GM19240 (cell line): ENCODE results near the gene CABYR.
A peak's percentile ranks its signal among the peaks of the same experiment; 100 is the strongest.

Source experiments
- DNase-seq: peaks from one replicate; pipeline ENCODE4 v3.0.0; 2011; ENCODE audit warnings: low spot score; ENCODE audit not compliant: insufficient read length

CABYR gene, protein sequence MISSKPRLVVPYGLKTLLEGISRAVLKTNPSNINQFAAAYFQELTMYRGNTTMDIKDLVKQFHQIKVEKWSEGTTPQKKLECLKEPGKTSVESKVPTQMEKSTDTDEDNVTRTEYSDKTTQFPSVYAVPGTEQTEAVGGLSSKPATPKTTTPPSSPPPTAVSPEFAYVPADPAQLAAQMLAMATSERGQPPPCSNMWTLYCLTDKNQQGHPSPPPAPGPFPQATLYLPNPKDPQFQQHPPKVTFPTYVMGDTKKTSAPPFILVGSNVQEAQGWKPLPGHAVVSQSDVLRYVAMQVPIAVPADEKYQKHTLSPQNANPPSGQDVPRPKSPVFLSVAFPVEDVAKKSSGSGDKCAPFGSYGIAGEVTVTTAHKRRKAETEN

DNA sequence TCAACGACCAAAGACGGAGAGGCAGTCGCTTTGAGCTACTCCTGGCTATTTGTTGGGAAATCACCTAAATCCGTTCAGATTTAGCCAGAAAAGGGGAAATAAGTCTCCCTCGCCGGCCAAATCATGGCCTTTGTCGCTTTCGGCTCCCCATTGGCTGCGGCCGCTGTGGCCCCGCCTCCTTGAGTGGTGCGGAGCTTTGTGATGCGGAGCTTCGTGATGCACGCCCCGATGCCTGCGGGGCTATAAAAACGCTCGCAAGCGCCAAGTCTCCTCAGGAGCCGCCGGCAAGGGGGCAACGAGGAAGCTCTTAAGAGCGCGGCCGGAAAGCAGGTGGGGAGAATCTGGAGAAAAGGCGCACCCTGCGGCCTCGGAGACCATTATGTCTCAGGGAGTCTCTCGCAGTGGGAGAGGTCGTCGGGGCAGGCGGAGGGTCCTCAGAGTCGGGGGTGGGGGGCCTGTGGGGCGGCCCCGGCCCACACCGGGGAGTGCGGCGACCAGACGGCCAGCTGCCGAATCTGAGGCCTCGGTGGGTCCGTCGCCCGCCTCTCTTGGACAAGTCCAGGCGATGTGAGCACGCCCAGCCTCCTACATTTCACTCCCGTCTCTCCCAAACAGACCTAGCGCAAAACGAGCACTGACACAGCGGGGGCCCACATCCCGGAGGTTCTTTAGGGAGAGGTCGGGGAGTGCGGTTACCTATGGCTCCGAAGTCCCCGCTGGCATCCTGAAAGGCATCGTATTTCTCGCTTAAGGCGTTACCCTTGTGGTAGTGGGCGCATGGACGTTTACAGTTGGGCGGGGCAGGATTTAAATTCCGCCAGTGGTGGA is at the start of gene CABYR:
Gene CABYR, plus strand, starts transcription at position 274 of the 828 bp plus-strand sequence. CDS start 4,053 bp downstream, outside the sequence.
- DNase-seq, result peak; percentile 28

- no peak for DNase-seq
Observed at GRCh38 chr18:24089076-24089475, 49.8 kb upstream of the CABYR start.

- DNase-seq, result no peak
Observed at GRCh38 chr18:24089515-24090337, 49.1 kb upstream of the CABYR start.

- DNase-seq, result no peak
Observed at GRCh38 chr18:24090876-24091275, 48.0 kb upstream of the CABYR start.

DNA sequence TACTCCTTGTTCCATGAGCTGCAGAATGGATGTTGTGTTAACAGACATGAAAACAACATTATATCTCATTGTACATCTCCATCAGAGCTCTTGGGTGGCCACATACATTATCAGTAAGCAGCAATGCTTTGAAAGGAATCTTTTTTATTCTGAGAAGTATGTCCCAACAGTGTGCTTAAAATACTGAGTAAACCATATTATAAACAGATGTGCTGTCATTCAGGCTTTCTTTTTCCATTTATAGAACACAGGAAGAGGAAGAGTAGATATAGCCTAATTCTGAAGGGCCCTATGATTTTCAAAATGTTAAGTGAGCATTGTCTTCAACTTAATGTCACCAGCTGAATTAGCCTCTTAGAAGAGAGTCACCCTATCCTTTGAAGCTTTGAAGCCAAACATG is 44.3 kb upstream of the CABYR start:
- DNase-seq, result no peak

DNA sequence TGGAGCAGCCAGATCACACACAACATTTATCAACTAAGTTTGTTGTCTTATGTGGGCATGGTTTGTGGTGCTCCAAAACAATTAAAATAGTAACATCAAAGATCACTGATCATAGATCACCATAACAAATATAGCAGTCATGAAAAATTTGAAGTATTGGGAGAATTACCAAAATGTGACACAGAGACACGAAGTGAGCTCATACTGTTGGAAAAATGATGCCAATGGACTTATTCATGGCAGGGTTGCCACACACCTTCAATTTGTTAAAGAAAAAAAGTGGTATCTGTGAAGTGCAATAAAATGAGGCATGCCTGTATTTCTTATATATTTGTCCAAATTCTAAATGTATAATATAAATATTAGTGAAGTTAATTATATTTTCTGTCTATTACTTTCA is 42.9 kb upstream of the CABYR start:
- DNase-seq, result no peak

DNA sequence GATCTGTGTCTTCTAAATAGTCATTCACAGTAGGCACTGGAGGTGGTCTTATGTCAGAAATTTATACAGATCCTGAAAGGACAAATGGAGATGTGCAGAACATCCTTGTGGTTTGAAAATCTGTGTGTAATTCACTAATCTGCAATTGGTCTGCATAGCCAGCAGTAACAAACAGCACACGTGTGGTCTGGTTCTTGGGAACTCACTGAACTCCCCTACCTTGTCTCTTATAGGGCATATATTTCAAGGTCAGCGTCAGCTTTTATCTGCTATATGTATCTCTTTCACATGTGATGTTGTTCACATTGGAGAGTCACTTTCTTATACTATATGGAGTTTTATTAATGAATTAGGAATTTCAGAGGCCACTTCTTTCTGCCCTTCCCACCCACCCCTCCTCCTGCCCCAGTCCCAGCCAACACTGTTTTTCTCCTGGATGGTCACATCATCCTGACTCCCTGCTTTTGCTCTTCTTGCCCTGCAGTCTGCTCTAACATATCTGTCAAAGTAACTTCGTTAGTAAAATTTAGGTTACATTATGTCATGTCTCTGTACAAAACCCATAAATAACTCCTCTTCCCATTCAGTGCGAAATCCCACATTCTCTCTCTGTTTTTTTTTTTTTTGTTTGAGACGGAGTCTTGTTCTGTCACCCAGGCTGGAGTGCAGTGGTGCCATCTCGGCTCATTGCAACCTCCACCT is 35.4 kb upstream of the CABYR start:
- DNase-seq, result no peak

DNA sequence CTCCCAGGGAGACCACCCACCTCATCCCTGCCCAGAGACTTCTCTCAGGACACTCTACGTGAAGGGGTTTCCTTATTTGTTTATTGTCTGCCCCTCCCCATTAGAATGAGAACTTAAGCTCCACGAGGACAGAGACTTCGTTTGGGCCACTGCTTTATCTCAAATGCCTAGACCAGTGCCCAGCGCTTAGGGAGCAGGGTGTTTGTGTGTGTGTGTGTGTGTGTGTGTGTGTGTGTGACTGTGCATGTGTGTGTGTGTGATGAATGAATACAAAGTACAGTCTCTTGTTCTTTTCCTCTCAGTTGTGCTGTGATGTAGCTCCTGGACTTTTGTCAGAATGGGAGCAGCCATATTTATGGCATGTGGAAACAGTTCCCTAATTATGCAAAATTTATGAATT is 34.4 kb upstream of the CABYR start:
- DNase-seq, result no peak

- DNase-seq, result no peak
Observed at GRCh38 chr18:24108641-24109040, 30.2 kb upstream of the CABYR start.

DNA sequence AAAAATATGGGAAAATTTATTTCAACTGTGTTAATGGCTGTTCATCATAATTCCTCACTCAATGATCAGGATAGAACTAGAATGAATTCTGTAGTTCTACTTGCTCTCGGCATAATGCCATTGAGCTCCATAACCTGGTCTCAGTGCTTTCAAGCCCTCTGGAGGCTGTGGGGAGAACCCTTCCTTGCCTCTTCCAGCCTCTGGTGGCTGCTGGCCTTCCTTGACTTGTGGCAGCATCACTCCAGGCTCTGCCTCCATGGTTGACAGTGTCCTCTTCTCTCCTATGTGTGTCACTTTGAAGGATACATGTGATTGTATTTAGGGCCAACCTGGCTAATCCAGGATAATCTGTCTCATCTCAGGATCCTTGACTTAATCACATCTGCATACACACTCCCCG is 26.9 kb upstream of the CABYR start:
- no peak for DNase-seq

DNA sequence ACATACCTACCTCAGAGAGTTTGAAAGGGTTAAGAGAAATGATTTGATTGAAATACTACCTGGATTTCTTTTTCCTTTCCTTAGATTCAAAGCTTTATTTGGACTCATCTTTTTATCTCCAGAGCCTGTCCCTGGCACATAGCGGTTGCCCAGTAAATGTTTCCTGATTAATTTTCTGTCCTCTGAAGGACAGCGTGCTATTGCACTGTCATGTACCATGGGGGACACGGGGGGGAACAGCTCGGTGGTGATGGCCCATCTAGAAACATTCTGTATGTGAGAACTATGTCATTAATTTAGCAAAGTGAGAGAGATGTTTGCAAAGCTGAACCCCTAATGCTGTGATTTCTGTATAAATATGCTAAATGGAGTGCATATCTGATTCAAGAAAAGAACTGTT is 26.4 kb upstream of the CABYR start:
- DNase-seq, result no peak

GRCh38 chr18:24112874-24113615 is 25.8 kb upstream of the CABYR start:
- DNase-seq, result no peak

GRCh38 chr18:24114924-24115549 is 23.8 kb upstream of the CABYR start:
- no peak for DNase-seq

DNA sequence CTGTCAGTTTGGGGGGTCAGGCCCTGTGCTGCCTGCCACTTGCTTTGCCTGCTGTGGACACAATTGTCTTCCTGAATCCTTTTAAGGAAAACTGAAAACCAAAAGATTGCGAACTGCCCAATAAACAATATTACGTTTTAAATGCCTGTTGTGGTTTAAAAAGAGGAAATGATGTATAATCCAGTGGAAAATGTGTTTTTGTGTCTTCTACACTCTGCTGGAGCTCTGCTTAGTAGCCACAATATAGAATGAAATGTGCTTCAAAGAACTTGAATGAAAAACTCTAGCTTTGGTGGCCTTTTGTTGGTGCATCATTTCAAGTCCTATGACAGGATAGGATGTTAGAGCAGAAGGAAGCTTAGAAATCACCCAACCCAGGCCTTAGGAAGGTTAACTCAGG is 23.2 kb upstream of the CABYR start:
- no peak for DNase-seq

- peak; percentile 9 for DNase-seq
Observed at GRCh38 chr18:24118750-24119577, 19.9 kb upstream of the CABYR start.

DNA sequence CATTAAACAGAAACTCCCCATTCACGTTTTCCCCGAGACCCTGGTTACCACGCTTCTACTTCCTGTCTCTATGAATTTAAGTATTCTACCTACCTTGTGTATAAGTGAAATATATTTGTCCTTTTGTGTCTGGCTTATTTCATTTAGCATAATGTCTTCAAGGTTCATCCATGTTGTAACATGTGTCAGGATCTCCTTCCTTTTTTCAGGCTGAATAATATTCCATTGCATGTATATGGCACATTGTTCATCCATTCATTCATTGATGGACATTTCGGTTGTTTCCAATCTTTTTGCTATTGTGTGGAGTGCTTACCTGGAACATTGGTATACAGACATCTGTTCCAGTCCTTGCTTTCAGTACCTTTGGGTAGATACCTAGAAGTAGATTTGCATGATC is 18.2 kb upstream of the CABYR start:
- no peak for DNase-seq

DNA sequence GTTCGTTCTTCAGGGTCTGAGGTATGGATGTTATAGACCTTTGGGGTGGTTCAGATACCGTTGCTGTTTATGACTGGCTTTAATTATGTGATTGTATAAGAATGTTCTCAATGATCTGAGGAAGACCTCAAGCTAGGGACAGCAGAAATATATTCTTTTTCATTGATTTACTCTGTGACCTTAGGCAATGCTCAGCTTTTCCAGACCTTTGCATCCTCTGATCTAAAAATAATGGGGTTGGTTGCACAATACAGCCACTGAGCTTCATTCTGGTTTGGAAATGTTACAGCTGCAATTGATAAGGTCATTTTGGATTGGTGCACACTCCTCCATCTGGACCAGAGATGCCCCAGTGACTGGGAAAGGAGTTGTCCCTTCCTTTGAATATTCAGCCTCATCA is 17.2 kb upstream of the CABYR start:
- DNase-seq, result no peak

DNA sequence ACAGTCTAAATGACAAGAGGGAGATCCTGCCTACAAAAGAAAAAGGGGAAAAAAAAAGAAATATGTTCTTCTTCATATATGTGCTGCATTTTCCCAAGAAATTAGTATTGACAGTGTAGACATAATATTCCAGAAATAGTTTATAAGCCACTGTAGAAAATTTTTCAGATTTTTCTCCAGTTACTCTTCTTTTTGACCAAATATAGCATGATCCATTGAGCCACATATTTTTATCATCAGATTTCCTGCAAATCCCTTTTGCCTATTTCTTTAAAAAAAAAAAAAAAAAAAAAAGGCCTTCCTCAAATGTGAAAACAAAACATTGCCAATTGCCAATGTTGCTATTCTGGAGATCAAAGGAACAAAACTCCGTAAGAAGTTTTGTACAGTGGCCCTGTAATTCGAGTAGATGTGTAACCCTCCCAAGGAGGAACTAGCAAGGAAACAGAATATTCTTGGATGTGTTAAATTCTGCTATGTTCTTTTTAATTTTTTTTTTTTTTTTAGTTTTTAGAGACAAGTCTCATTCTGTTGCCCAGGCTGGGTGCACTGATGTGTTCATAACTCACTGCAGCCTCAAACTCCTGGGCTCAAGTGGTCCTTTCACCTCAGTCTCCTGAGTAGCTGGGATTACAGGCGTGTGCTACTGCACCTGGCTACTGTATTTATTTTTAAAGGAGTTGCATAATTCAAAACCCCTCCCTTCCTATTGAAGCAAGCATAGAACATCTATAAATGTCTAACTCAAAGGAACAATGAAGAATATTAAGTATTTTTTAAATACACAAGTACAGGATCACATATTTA is 12.5 kb upstream of the CABYR start:
- no peak for DNase-seq
